HG02571 (cell line): ENCODE measurements around the gene ADIPOR2.
"Not testable (repeated sequence)": the region's sequence is repeated elsewhere in the genome, so short reads cannot be mapped to it uniquely, and the experiment has no call there.

ENCODE experiments used
- ATAC-seq: cut with Tn5 transposase; IDR thresholded peaks from one replicate; pipeline ENCODE4 v1.9.1; 2021; ENCODE audit warnings: mild to moderate bottlenecking, moderate library complexity; ENCODE audit not compliant: unreplicated experiment

Gene ADIPOR2

GRCh38 chr12:1702713-1703112 is 11.8 kb downstream of the ADIPOR2 start:
- no peak for ATAC-seq

GRCh38 chr12:1703771-1704722 is 13.2 kb downstream of the ADIPOR2 start:
- no peak for ATAC-seq

GRCh38 chr12:1705774-1706631 is 15.1 kb downstream of the ADIPOR2 start:
- ATAC-seq = no peak

GRCh38 chr12:1706632-1706980 is 15.7 kb downstream of the ADIPOR2 start:
- no peak for ATAC-seq

- ATAC-seq = no peak
Measured at GRCh38 chr12:1707051-1707450, 16.2 kb downstream of the ADIPOR2 start.

GRCh38 chr12:1709968-1710367 is 19.1 kb downstream of the ADIPOR2 start:
- not testable (repeated sequence) for ATAC-seq

- not testable (repeated sequence) for ATAC-seq
Measured at GRCh38 chr12:1710870-1711269, 20.0 kb downstream of the ADIPOR2 start.

GRCh38 chr12:1711536-1712211 is 20.8 kb downstream of the ADIPOR2 start:
- ATAC-seq = not testable (repeated sequence)

GRCh38 chr12:1712305-1712704 is 21.4 kb downstream of the ADIPOR2 start:
- not testable (repeated sequence) for ATAC-seq

GRCh38 chr12:1712852-1713251 is 22.0 kb downstream of the ADIPOR2 start:
- ATAC-seq = not testable (repeated sequence)

- ATAC-seq = not testable (repeated sequence)
Measured at GRCh38 chr12:1713783-1714348, 23.0 kb downstream of the ADIPOR2 start.

GRCh38 chr12:1715459-1715858 is 24.6 kb downstream of the ADIPOR2 start:
- ATAC-seq = not testable (repeated sequence)

- ATAC-seq = no peak
Measured at GRCh38 chr12:1716215-1716862, 25.5 kb downstream of the ADIPOR2 start.

GRCh38 chr12:1716911-1717310 is 26.0 kb downstream of the ADIPOR2 start:
- no peak for ATAC-seq

GRCh38 chr12:1719139-1719538 is 28.3 kb downstream of the ADIPOR2 start:
- no peak for ATAC-seq

GRCh38 chr12:1720494-1720893 is 29.6 kb downstream of the ADIPOR2 start:
- no peak for ATAC-seq

- ATAC-seq = no peak
Measured at GRCh38 chr12:1723721-1724120, 32.9 kb downstream of the ADIPOR2 start.

- no peak for ATAC-seq
Measured at GRCh38 chr12:1724250-1724649, 33.4 kb downstream of the ADIPOR2 start.

- no peak for ATAC-seq
Measured at GRCh38 chr12:1726753-1727152, 35.9 kb downstream of the ADIPOR2 start.

- no peak for ATAC-seq
Measured at GRCh38 chr12:1728824-1729223, 38.0 kb downstream of the ADIPOR2 start.
